Central memory CD4-positive, alpha-beta T cell (primary cell): ENCODE results near the gene FOXB2.
"Not testable (repeated sequence)": the region's sequence is repeated elsewhere in the genome, so short reads cannot be mapped to it uniquely, and the experiment has no call there.

ENCODE experiments used
- DNase-seq: peaks from one replicate; pipeline ENCODE4 v3.0.0; 2022
- total RNA-seq, 3 experiments: gene quantifications; one replicate each; lab custom pipeline; 2026; lab: John Stamatoyannopoulos, UW

Gene FOXB2
- total RNA-seq: 0 reads per million in 3 experiments

DNA sequence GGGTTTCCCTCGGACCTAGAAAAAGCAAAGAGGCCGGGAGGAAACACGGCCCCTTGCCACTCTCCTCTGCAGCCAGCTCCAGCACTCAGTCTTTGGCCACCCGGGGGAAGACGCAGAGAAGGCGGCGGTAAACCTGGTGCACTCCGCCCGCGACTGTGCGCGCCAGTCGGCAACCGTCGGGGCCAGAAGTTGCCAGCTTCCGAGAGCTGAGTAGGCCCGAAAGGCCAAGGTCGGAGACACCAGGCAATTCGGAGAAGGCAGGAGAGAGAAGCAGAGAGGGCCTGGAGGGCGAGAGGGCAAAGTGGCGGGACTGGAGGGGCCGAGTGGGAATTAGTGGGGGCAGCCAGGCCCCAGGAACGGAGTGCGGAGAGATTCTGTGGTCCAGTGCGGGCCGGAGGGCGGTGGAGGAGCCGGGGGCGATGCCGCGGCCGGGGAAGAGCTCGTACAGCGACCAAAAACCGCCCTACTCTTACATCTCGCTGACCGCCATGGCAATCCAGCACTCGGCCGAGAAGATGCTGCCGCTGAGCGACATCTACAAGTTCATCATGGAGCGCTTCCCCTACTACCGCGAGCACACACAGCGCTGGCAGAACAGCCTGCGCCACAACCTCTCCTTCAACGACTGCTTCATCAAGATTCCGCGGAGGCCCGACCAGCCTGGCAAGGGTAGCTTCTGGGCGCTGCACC lies at the start of gene FOXB2:
FOXB2 (plus strand) TSS at position 420 of the 690 bp plus-strand sequence; CDS start at position 420, 0 bp downstream.
- DNase-seq: no peak

GRCh38 chr9:76969716-76970115 lies 49.7 kb upstream of the FOXB2 start:
- no peak for DNase-seq

DNA sequence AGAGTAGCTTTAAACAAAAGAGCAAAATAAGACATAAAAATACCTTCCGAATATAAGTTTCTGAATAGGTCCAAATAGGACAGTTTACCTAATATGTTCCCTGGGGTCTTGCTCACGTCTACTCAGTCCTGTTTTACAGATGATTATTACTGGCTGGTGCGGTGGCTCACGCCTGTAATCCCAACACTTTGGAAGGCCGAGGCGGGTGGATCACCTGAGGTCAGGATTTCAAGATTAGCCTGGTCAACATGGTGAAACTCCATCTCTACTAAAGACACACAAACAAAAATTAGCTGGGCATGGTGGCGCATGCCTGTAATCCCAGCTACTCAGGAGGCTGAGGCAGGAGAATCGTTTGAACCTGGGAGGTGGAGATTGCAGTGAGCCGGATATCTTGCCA lies 40.6 kb upstream of the FOXB2 start:
- DNase-seq: not testable (repeated sequence)

DNA sequence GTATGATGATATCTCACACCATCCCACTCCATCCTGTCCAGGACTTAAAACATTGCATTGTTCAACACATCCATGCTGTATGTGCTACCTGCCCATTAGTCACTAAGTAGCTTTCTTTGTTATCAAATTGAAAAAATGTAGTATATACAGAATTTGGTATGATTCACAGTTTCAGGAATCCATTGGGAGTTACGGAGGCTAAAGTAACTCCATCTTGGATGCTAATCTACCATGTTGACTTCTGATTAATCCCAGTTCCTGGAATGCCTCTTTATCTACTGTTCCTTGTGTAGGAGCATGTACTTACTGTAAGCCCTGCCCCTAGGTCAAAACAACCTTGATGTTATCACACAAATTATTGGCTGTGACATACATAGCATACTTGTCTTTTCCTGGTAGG lies 38.9 kb upstream of the FOXB2 start:
- no peak for DNase-seq

DNA sequence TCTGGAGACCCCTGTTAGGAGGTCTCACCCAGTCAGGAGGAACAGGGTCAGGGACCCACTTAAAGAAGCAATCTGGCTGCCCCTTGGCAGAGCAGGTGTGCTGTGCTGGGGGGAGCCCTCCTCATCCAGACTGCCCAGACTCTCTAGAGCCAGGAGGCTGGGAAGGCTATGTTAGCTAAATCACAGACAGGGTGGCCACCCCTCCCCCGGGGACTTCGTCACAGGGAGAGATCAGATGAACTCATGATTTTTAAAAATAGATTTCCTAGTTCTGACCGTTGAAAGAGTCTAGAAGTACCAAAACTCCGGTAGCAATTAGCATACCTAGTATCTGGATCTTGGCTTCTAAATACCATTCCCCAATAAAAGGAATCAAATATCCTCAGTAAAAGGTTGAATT lies 35.0 kb upstream of the FOXB2 start:
- DNase-seq: no peak

GRCh38 chr9:76985581-76985980 lies 33.9 kb upstream of the FOXB2 start:
- no peak for DNase-seq

- no peak for DNase-seq
Observed at GRCh38 chr9:76987594-76988200, 31.8 kb upstream of the FOXB2 start.

DNA sequence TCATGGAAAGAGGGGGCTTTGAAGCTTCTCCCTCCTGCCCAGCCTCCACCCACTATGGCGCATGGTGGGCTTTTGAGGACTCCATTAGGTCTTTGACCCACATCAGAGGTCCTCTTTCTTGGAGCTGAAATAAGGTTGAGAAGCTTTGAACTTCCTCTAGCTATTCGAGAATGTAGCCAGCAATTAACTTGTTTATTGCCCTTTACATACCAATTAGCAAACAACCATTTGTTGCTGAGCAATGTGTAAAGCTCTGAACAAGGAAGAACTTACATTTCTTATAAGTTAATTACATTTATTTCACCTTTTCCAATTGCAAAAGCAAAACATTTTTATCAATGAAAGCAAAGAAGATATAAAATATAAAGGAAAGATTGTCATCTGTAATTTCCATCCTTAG lies 30.5 kb upstream of the FOXB2 start:
- DNase-seq: no peak

DNA sequence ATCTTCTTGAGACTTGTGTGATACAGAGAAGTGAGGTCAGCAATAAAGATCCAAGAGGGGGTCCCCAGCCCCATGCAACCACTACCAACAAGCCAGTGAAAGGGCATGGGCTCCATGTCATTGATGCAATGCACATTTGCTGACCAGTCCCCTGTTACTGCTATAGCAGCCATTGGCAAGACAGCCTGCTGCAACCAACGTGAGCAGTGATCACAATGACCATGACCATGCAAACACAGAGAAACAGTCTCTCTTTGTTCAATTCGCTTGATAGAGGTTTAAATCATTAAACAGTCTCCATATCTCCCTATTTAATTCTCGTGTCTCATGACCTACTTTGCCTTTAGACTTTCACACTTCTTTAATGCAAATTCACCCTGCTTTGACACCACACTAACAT lies 30.0 kb upstream of the FOXB2 start:
- DNase-seq: no peak

- no peak for DNase-seq
Observed at GRCh38 chr9:76996700-76997099, 22.8 kb upstream of the FOXB2 start.

DNA sequence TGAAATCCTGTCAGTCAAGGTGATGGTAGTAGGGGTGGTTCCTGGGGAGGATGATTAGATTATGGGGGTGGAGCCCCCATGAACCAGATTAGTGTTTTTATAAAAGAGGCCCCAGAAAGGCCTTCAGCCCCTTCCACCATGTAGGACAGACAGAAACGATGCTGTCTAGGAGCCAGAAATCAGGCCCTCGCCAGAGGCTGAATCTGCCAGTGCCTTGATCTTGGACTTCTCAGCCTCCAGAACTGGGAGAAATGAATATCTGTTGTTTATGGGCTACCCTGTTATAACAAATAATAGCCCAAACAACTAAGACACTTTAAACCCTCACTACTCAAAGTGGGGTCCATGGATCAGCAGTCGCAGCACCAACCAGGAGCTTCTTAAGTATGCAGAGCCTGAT lies 20.2 kb upstream of the FOXB2 start:
- no peak for DNase-seq

DNA sequence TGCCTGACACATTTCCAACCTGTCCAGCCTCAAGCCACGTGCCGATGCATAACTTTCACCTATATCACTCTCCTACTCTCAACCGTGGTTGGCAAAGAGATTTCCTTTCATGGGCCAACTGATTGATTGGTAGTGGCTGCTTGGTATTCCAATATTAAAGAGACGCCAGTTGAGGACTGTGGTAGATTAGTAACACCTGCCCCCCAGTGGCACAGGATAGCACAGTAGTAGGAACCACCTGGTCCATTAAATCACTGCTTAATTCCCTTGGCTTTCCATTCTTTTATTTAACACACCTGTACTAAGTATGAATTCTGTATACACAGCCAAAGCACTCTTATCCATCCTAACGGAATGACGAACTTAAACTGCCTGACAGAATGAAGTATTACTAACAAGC lies 19.1 kb upstream of the FOXB2 start:
- DNase-seq: no peak

DNA sequence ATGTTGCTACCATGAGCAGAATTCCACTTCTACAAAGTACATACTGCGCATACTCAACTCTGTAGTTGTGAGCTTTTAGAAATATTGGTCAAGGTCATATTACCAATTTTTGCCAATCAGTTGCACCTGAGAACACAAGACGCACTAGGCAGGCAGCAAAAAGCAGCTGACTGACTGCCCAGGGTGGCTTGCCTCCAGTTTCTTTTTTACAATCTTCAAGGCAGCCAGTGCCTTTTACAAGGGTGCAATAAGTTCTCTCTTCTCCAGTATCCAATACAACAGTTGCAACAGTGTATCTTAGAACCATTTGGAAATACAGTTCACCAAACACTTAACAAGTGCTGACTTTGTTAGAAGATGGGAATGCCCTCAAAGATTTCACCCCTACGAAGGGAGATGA lies 16.1 kb upstream of the FOXB2 start:
- no peak for DNase-seq

DNA sequence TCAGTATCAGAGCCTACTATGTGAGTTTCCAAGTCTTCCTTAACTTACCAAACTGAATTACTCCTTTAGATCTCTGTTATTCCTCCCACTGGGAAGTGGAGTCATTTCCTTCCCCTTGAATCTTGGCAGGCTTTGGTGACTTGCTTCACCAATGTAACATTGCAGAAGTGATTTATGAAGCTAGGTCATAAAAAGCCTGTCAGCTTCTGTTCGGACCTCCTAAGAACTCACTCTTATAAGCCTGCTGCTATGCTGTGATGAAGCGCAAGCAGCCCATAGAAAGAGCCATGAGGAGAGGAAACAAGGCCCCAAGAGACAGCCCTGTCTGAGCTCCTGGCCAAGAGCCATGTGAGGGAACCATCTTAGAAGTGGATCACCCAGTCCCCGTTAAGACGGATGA lies 14.2 kb upstream of the FOXB2 start:
- no peak for DNase-seq

- no peak for DNase-seq
Observed at GRCh38 chr9:77010527-77010926, 8.9 kb upstream of the FOXB2 start.

GRCh38 chr9:77011973-77012821 lies 7.3 kb upstream of the FOXB2 start:
- DNase-seq: peak; percentile 33

DNA sequence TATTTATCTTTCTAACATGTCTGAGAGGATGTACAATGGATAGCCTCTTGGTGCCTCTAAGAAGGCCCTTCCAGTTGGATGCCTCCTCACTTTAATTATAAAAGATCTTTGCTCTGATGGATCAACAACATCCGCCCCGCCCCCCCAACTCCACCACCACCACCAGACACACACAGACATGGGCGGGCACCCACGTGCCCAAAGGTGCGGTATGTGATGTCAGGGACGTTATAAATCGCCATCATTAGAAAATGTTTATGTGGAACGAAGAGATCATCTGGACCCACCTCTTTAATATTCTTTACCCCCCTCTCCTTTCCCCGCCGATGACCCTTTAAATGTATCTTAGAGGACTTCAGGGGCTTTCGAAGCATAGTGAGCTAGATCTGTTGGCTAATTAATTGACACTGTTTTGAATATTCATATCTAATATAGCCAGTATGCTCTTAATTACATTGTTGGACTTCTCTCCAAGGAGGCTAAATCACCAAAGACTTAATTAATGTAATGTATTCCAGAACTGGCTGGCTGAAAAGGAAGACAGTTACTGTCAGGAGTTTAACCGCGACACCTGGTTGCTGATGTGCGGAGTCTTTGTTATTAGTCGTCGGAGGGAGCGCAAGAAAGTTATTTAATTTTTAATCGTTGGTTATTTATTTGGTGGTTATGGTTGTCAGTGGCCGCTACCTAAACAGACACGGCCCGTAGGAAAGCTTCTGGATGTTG lies 6.1 kb upstream of the FOXB2 start:
- no peak for DNase-seq

GRCh38 chr9:77013932-77014596 lies 5.4 kb upstream of the FOXB2 start:
- DNase-seq: no peak

DNA sequence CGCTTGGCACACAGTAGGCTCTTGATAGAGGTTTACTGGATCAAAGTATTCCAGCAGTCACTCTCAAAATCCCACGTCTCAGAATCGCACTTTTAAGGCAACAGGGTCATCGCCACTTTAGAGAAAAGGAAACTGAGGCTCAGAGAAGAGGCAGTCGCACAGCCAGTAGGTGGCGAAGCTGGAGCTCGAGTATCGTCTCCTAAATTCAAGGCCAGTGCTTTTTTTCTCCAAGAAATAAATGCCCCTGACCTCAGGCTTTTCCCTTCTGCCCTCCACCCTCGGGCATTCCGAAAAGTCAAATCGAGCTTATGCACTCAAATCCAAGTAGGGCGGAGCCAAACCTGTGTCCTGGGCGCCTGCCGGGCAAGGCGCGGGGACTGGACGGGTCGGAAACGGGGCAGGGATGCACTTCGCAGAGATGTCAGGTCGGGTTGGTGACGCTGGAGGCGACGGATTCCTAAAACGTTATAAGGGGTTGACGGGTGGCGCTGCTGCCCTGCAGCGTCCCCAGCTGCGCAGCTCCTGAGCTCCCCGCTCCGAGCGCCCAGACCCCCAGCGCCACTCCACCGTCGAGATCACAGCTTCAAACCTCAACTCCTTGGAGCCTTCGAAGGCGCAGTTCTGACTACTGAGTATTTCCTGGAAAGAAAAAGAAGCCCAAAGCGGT lies 4.7 kb upstream of the FOXB2 start:
- no peak for DNase-seq

GRCh38 chr9:77015327-77016048 lies 4.0 kb upstream of the FOXB2 start:
- DNase-seq: no peak

GRCh38 chr9:77016121-77016525 lies 3.3 kb upstream of the FOXB2 start:
- DNase-seq: no peak
